Choroid plexus epithelial cell (primary cell): ENCODE measurements around the gene PIK3R1.

Experiments
- DNase-seq: peaks from one replicate; pipeline ENCODE4 v3.0.0-alpha.2; 2010; ENCODE audit warnings: low read depth
- H3K4me3 ChIP-seq: 2 replicates; pipeline ENCODE4 v1.5.1; 2011; ENCODE audit warnings: low read depth, mild to moderate bottlenecking, control low read depth, low read length, moderate library complexity
- CTCF ChIP-seq: conservative IDR thresholded peaks from 2 replicates; pipeline ENCODE4 v1.5.1; 2011; ENCODE audit warnings: low read depth, mild to moderate bottlenecking, control low read depth, inconsistent platforms, low read length, moderate library complexity

Gene PIK3R1

DNA sequence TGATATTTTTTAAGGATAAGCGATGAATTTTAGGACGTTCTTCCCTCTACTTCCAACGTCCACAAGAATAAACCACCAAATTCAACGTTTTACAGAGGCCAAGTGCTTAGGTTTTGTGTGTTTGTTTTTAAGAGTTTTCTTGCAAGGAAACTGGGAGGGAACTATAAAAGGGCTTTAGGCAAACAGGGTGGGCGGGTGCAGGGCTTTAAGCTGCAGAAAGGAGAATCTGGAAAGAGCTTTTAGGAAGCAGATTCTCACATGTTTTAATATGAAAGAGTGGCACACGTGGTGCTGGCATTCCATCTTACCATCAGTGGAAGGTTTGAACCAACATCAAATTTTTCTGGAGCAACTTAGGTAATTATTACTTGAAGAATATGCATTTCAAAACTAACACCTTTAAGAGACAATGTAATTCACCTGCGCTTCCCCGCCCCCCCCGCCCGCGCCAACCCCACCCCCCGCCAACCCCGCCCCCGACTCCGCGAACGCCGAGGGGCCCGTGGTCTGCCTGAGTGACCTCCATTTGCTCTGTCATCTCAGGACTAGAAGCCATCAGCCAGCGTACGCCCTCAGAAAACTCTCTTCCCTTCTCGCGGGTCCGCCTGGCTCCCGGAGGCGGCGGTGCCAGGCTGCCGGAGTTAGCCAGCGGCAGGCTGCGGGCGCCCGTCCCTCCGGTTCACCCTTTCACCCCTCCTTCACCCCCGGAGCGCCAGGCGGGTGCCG, 911 bp upstream of the PIK3R1 start:
- TF ChIP-seq CTCF, result no peak
- H3K4me3 ChIP-seq, result peak overlapping the region; percentile 93
- DNase-seq, result peak; percentile 47

GRCh38 chr5:68215898-68216244, 315 bp downstream of the PIK3R1 start:
- TF ChIP-seq CTCF, result no peak
- no peak for DNase-seq
- peak overlapping the region; percentile 93 for H3K4me3 ChIP-seq

GRCh38 chr5:68216245-68217046, 890 bp downstream of the PIK3R1 start:
- TF ChIP-seq CTCF, result no peak
- H3K4me3 ChIP-seq, result peak overlapping the region; percentile 93
- peak; percentile 53 for DNase-seq

- peak overlapping the region; percentile 93 for H3K4me3 ChIP-seq
- DNase-seq, result peak; percentile 46
- TF ChIP-seq CTCF, result no peak
Observed at GRCh38 chr5:68217047-68217355, 1.4 kb downstream of the PIK3R1 start.

DNA sequence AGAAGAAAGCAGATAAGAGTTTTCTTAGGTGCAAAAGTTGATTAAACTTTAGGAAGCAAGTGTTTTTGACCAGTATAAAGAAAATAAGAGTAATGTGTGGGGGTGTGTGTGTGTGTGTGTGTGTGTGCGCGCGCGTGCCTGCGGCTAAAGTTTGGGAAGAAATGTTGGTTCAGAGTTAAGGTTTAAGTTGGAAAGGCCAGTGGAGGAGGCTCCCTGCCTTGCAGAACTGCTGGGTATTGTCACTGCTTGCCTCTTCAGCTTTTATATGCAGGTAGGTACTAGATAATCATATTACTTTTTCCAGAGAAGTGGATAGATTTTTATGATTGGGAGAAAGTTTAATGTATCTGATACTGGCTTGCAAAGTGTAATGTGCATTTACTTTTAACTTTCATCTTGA, 2.0 kb downstream of the PIK3R1 start:
- peak; percentile 38 for DNase-seq
- TF ChIP-seq CTCF, result no peak
- H3K4me3 ChIP-seq, result peak overlapping the region; percentile 93

DNA sequence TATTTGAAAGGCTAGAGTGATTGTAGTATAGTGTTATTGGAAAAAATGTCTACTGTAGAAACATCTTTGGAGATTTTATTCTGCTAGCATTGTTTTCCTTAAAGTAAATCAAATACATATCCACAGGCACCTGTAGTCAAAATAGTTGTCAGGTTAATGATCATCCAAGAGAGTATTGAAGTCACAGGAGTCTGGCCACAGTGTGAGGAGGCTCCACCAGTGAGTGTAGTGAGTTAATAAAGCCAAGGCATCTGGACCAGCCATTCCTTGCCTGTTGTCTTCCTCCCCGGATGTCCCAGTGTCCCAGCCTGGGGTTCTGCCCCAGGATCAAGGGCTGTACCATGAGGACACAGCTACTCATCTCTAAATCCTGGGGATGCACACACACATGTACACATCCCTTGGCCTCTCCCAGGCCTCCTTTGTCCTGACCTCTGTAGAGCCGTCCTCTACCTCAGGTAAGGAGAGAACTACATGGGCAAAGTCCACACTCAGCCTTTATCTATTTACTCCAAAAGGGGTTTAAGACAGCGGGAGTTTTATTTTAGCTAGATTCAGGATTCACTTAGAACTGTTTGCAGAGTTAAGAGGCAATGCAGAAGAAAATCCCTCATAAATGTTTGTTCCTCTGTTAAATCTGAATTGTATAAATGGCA, 3.7 kb downstream of the PIK3R1 start:
- H3K4me3 ChIP-seq, result peak overlapping the region; percentile 23
- TF ChIP-seq CTCF, result no peak
- no peak for DNase-seq
